Caki2 (cell line): ENCODE data around the gene ACCS. TPM values are rescaled to one million over a fixed set of nuclear protein-coding genes. Genes with fewer than 3 reads are reported as not detected.

Experiments
- DNase-seq: peaks from one replicate; pipeline ENCODE4 v3.0.0-alpha.2; 2015; ENCODE audit warnings: low read depth
- in situ Hi-C: cut with HindIII; loops from 2 replicates; pipeline ENCODE4 v1.10.0; 2016; ENCODE audit warnings: low sequenced_read_pairs, low pct_unique_long_range_greater_than_20kb, mixed read lengths
- total RNA-seq: library from RNA; depleted of rRNA; stranded (reverse); fragments of >200 nt; shearing (Covaris generic); gene quantifications from 2 replicates; pipeline ENCODE4 v1.2.3, GENCODE V29; 2014; ENCODE audit warnings: low replicate concordance; rRNA removed

The ACCS gene
- total RNA-seq, 1 experiment from 2014 or later, result 13.4 TPM

DNA sequence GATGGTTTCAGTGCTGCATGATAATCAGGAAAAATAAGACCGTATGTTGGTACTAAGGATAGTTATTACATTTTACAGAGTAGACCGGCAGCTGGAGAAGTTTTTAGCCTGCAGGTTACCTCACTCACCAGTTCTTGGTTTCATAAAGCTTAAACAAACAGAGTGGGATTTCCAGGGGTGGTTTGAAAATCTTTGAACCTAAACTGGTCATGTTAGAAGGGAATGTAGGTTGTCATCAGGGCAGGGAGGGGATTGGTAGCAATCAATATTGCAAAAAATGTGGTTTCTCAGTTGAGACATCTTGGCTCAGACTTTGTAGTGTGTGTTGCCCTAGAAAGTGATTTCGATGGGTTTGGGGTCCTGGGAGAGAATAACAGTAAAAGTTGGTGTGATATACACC lies 46.9 kb downstream of the ACCS start:
- in situ Hi-C loops, result loop anchor here (25.0 kb wide), 1 partner anchor 399 kb away; no protein-coding TSS in a partner anchor
- DNase-seq, result no peak

DNA sequence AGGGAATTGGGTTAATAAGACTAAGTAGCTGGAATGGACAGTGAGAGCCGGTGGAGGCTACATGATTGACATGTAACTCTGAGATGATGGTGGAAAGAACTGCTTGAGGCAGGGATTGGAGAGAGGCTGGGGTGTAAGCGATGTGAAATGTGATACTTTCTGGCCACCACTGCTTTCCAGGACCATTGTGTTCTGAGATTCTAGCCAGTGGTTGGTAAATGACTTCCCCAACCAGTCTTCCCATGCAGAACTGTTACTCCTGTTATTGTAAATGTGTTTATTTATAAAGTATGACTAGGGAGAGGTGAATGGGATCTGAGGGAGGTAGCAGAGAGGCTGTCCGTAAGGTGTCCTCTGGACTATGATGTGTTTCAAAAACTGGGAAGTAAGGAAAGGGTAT lies 47.5 kb downstream of the ACCS start:
- DNase-seq, result no peak
- in situ Hi-C loops, result loop anchor here (25.0 kb wide), 1 partner anchor 399 kb away; no protein-coding TSS in a partner anchor

DNA sequence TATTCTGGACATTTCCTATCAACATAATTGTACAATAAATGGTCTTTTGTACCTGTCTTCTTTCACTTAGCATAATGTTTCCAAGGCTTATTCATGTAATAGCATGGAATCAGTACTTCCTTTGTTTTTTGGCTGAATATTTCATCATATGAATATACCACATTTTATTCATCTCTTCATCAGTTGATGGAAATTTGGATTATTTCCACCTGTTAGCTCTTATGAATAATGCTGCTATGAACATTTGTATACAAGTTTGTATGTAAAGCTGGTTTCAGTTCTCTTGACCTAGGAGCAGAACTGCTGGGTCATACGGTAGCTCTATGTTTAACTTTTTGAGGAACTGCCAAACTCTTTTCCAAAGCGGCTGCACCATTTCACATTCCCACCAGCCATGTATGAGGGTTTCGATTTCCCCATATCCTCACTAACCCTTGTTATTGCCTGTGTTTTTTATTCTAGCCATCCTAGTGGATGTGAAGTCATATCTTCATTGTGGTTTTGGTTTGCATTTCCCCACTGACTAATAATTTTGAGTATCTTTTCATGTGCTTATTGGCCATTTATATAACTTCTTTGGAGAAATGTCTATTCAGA lies 50.3 kb downstream of the ACCS start:
- in situ Hi-C loops, result loop anchor here (25.0 kb wide), 1 partner anchor 396 kb away; no protein-coding TSS in a partner anchor
- no peak for DNase-seq

DNA sequence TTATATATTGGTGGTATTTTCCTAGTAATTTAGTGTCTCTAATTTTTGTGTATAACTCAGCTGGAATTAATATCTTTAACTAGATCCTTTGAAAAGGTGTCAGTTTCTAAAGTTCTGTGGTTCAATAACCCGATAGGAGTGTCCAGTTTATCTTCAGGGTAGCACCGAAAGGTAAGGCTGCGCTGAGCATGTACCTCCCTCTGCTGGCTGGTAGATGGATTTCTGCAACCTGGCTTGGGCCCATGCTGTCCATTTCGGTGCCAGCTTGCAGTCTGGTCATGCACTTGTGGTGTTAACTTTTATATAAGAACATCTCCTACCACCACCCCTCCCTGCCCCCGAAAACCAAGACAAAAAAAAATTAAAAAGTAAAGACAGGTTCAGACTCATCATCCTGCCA lies 54.1 kb downstream of the ACCS start:
- DNase-seq, result no peak
- in situ Hi-C loops, result loop anchor here (25.0 kb wide), 1 partner anchor 392 kb away; no protein-coding TSS in a partner anchor

DNA sequence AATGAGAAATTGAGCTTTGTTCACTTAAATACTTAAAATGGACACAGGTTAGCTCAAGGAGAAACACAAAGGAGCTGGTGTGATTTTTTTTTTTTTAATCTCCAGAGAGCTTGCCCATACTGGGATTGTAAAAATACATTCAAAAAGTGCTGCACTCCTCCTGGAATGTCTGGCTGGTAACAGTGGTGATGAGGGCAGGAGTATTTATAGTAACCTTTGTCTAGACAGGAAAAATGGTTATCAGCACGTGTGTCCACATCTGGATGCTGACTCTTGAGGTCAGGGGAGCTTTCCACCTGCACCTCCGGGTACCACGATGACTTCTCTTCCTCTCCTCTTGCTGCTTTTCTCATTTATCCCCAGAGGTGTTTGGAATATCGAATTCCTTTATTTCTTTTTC lies 59.5 kb downstream of the ACCS start:
- DNase-seq, result no peak
- in situ Hi-C loops, result no loop called here

DNA sequence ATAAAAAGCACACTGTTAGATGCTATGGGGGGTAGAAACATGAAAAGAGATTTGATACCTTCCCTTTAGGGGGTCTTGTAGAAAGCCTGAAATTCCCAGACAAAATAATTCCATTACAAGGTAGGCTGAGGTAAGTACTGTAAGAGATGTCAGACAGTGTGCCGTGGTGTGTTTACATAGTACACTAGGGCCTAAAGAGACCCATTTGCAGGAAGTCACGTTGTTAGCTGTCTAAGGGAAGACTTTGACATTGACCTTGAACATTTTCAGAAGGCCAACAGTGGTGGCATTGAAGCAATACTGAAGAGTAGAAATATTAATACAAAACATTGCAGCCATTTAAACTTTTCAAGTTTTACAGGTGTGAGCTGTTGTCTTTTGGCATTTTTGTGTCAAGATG lies 60.2 kb downstream of the ACCS start:
- in situ Hi-C loops, result no loop called here
- DNase-seq, result no peak

DNA sequence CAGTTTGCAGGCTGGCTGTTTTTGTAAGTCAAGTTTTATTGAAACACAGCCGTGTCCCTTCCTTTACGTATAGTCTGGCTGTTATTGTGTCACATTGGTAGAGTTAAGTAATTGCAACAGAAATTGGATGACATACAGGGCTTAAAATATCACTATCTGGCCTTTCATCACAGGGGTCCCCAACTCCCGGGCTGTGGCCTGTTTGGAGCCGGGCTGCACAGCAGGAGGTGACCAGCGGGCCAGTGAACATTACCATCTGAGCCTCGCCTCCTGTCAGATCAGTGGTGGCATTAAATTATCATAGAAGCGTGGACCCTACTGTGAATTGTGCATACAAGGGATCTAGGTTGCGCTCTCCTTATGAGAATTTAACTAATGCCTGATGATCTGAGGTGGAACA lies 61.1 kb downstream of the ACCS start:
- in situ Hi-C loops, result no loop called here
- no peak for DNase-seq

DNA sequence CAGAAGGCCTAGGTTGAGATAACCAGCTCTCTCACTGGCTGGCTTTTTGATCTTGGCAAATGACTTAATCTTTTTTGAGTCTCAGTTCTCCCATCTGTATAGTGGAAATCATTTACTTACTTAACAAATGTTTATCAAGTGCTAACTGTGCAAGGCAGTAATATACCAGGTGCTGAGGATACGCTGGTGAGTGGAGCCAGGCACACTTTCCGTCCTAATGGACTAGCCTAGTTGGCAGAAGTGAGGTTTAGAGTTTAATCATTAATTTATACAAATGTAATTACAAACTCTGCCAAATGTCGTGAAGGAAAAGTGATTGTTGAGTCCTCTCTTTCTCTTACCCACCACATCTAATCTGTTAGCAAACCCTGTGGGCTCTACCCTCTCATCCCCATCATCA lies 62.7 kb downstream of the ACCS start:
- DNase-seq, result no peak
- in situ Hi-C loops, result no loop called here

DNA sequence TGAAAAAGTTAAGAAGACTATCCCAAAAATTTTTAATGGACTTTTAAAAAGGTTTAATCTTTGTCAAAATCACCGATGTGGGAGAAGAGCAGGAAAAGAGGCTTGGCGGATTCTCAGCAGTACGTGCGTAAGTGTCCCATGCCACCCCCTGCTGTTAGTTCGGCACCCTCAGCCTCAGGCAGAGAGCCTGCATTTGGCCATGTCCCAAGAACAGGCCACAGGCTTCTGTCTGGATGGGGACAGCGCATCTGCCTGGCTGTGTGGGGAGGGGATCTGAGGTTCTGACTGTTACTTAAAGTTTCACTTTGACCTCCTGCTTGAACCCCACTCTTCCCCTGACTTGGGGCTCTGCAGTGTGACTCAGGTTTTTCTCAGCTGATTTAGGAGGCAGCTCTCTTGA lies 64.7 kb downstream of the ACCS start:
- DNase-seq, result no peak
- in situ Hi-C loops, result no loop called here

DNA sequence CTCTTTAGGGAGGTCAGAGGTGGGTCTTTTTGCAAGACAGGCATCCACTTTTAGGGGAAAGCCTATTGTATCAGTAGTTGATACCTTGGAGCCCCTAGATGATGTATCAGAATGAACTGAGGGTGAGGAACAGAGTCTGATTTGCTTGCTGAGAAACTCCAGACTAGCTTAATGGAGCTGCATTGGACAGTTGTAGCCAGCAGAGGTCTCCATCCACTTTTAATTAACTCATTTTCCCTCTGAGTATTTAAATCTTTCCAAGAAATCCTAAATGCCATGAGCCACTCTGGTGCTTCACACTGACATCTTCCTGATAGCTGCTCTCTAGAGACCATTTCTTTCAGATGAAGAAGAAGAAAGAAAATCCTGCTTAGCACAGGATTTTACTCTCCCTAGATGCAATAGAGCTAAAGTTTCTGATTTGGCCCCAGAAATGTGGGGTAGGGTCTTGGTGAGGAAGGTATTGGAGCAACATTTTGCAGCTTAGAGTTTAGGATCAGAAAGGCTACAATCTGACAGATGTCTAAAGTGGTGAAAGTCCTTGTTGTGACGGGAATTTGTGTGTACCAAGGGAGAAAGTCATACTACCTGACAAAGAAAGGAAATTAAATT lies 67.4 kb downstream of the ACCS start:
- in situ Hi-C loops, result no loop called here

More for the DNA sequence above, 67.4 kb downstream of the ACCS start:
- DNase-seq, result no peak

Other genes with a start within 250 kb of the ACCS start
- 43.1 and 105 TPM in 2 replicates for gene ALKBH3, start 185.4 kb upstream of the ACCS start, total RNA-seq
- gene C11orf96, start 123.6 kb upstream of the ACCS start, total RNA-seq, result not detected in 2 replicates
- gene ACCSL, start 18.3 kb upstream of the ACCS start, total RNA-seq, result not detected in 2 replicates
- gene EXT2, start 29.4 kb downstream of the ACCS start, total RNA-seq, result 84.2 and 89.6 TPM in 2 replicates
- not detected in 2 replicates for gene ALX4, start 243.9 kb downstream of the ACCS start, total RNA-seq